GM12878 (cell line): Measurements from ENCODE around the gene LVRN. TPM values are rescaled to one million over a fixed set of nuclear protein-coding genes. Genes with fewer than 3 reads are reported as not detected.

Experiments
- ATAC-seq: fragments of 200-7000 bp; cut with Tn5 transposase; 3 replicates; pipeline ENCODE4 v1.9.1; 2020; ENCODE audit warnings: mild to moderate bottlenecking, moderate library complexity
- BruUV-seq: library from RNA; stranded (reverse); fragments of 400-500 nt; replicated peaks from 2 replicates; lab custom pipeline; 2021; lab: Mats Ljungman, UMichigan
- CTCF ChIA-PET: fragments of 300-600 bp; sonication (Branson Sonifier 250); formaldehyde crosslinking; extraction: SDS; loops from one replicate; lab custom pipeline; 2021; ENCODE audit warnings: inconsistent platforms; lab: Yijun Ruan, JAX
- POLR2A ChIA-PET: fragments of 350-600 bp; formaldehyde crosslinking; extraction: SDS; loops from one replicate; lab custom pipeline; 2021; ENCODE audit warnings: inconsistent platforms; lab: Charles Lee
- RAD21 ChIA-PET: fragments of 300-600 bp; sonication (Branson Sonifier 250); formaldehyde crosslinking; loops from one replicate; lab custom pipeline; 2023; ENCODE audit warnings: antibody characterized with exemption; ENCODE audit not compliant: unreplicated experiment; lab: Charles Lee
- SMC1A ChIA-PET: fragments of 300-600 bp; sonication (Branson Sonifier 250); formaldehyde crosslinking; loops from one replicate; lab custom pipeline; 2023; ENCODE audit not compliant: unreplicated experiment, uncharacterized antibody; lab: Charles Lee
- DNase-seq: peaks from one replicate; pipeline ENCODE4 v3.0.0-alpha.2; 2011; ENCODE audit warnings: low read depth, low spot score
- FAIRE-seq: peaks from 3 replicates; lab custom pipeline; 2011; peaks lifted over from hg19 to GRCh38; lab: Jason Lieb, UNC
- H2AFZ ChIP-seq: 2 replicates; pipeline ENCODE4 v1.6.0; 2011; ENCODE audit warnings: low read depth, low read length, control low read depth; ENCODE audit not compliant: control insufficient read depth
- H3K27ac ChIP-seq: 2 replicates; pipeline ENCODE4 v1.5.1; 2011; ENCODE audit warnings: control low read depth; ENCODE audit not compliant: control insufficient read depth, insufficient read depth
- H3K27me3 ChIP-seq, 2 experiments: replicated peaks in 1 of 2; 2 replicates each; pipeline versions ENCODE4 v1.6.0 to v1.6.1; 2011; ENCODE audit warnings: low read length in 1 of 2; ENCODE audit not compliant: control insufficient read depth in 2 of 2, insufficient read depth in 2 of 2
- H3K36me3 ChIP-seq, 2 experiments: 2 replicates each; pipeline ENCODE4 v1.5.1; 2011; ENCODE audit warnings: low read length in 1 of 2; ENCODE audit not compliant: control insufficient read depth in 2 of 2, insufficient read depth in 2 of 2
- H3K4me1 ChIP-seq: 2 replicates; pipeline ENCODE4 v1.6.1; 2011; ENCODE audit warnings: mild to moderate bottlenecking, low read length, moderate library complexity, mixed read lengths; ENCODE audit not compliant: control insufficient read depth, insufficient read depth
- H3K4me2 ChIP-seq: 2 replicates; pipeline ENCODE4 v1.6.0; 2011; ENCODE audit warnings: control low read depth; ENCODE audit not compliant: control insufficient read depth, insufficient read depth
- H3K4me3 ChIP-seq: fragments of 200-600 bp; sonication (generic); 2 replicates; pipeline ENCODE4 v1.5.1; 2016
- H3K79me2 ChIP-seq: 2 replicates; pipeline ENCODE4 v1.6.0; 2011; ENCODE audit warnings: low read length; ENCODE audit not compliant: control insufficient read depth, insufficient read depth
- H3K9ac ChIP-seq: 2 replicates; pipeline ENCODE4 v1.8.0; 2011; ENCODE audit warnings: low read length, control low read depth, mixed read lengths; ENCODE audit not compliant: control insufficient read depth, insufficient read depth
- H3K9me3 ChIP-seq: replicated peaks from 3 replicates; pipeline ENCODE4 v1.5.1; 2011; ENCODE audit warnings: mild to moderate bottlenecking, low read length; ENCODE audit not compliant: control insufficient read depth, insufficient read depth
- H4K20me1 ChIP-seq: 2 replicates; pipeline ENCODE4 v1.6.0; 2011; ENCODE audit not compliant: control insufficient read depth, insufficient read depth
- ATF7 ChIP-seq: fragments of 450-650 bp; IDR thresholded peaks from 2 replicates; pipeline ENCODE4 v1.6.1; 2016; ENCODE audit warnings: low read depth, mild to moderate bottlenecking
- CBFB ChIP-seq: IDR thresholded peaks from 2 replicates; pipeline ENCODE4 v1.6.1; 2016; ENCODE audit warnings: antibody characterized with exemption, low read depth
- CEBPZ ChIP-seq: fragments of 150-350 bp; IDR thresholded peaks from 2 replicates; pipeline ENCODE4 v1.6.1; 2016; ENCODE audit warnings: low read depth, low read length
- CUX1 ChIP-seq: IDR thresholded peaks from 2 replicates; pipeline ENCODE4 v1.6.1; 2012; ENCODE audit warnings: improper control_type of control experiment, low read depth, low read length; ENCODE audit not compliant: insufficient replicate concordance
- ETV6 ChIP-seq, 2 experiments: fragments of 450-650 bp in 1 of 2; IDR thresholded peaks in 1 of 2; conservative IDR thresholded peaks in 1 of 2; 2 replicates each; pipeline ENCODE4 v1.6.1; 2014; ENCODE audit warnings: antibody characterized with exemption in 1 of 2, borderline replicate concordance in 1 of 2, low read depth in 1 of 2, mild to moderate bottlenecking in 1 of 2, moderate library complexity in 1 of 2
- PML ChIP-seq: IDR thresholded peaks from 2 replicates; pipeline ENCODE4 v1.6.1; 2012; ENCODE audit warnings: low read length, inconsistent platforms
- YBX1 ChIP-seq: fragments of 450-650 bp; IDR thresholded peaks from 2 replicates; pipeline ENCODE4 v1.6.1; 2016; ENCODE audit warnings: antibody characterized with exemption
- in situ Hi-C: fragments of 300-500 bp; cut with MboI; formaldehyde crosslinking; loops from 9 replicates; pipeline ENCODE4 v1.14.3; 2018; ENCODE audit warnings: mixed read lengths
- intact Hi-C: fragments of 100-400 bp; cut with micrococcal nuclease; formaldehyde crosslinking; loops from one replicate; pipeline ENCODE4 v1.14.2; 2022; ENCODE audit not compliant: unreplicated experiment
- polyA plus RNA-seq, 11 experiments: library from polyadenylated mRNA; depleted of rRNA in 4 of 11; unstranded in 6 of 11; stranded (reverse) in 5 of 11; fragments of >200 nt; fragmentation: Nextera tagmentation in 4 of 11; fragmentation: Illumina TruSeq in 1 of 11; extraction: Ambion mirVana in 4 of 11; extraction: Trizol in 1 of 11; gene quantifications; 1 replicate in 1 of 11; 2 replicates in 10 of 11; pipeline versions ENCODE4 v1.2.1 to v1.2.3, GENCODE V29; 2011 to 2016; ENCODE audit warnings: inconsistent platforms in 2 of 11, missing spikeins in 2 of 11, low read depth in 1 of 11
- total RNA-seq, 4 experiments: library from RNA; depleted of rRNA in 3 of 4; stranded (reverse); fragments of >200 nt in 3 of 4; fragmentation: Illumina TruSeq in 1 of 4; extraction: Trizol in 1 of 4; gene quantifications; 2 replicates each; pipeline versions ENCODE4 v1.2.1 to v1.2.3, GENCODE V29; 2013 to 2021
- TF ChIP-seq, protein P1 (sequence below): fragments of 450-650 bp; IDR thresholded peaks from 2 replicates; pipeline ENCODE4 v1.6.1; 2016; ENCODE audit warnings: mild to moderate bottlenecking

LVRN gene
- total and polyA plus RNA-seq, 10 of the 15 experiments (the other 5 are each of a cell fraction or from before 2014, with no cell fraction given), result 0.04 to 0.87 (median 0.11) TPM; not detected in 4

GRCh38 chr5:116023619-116024018, 61.3 kb downstream of the LVRN start:
- intact Hi-C loops (no loop called here), in situ Hi-C loops (no loop called here)
- POLR2A ChIA-PET, result no interaction called here
- RAD21 ChIA-PET, result no interaction called here
- ATAC-seq, result no peak
- DNase-seq, result no peak
- Histone ChIP-seq H2AFZ (no peak overlapping the region), H3K9ac (no peak overlapping the region), H4K20me1 (no peaks in the 10 kb centered on the region), H3K4me1 (no peaks in the 10 kb centered on the region), H3K79me2 (no peaks in the 10 kb centered on the region), H3K27ac (no peak overlapping the region), H3K4me3 (no peak overlapping the region), H3K36me3 (no peaks in the 10 kb centered on the region), H3K27me3 (no peaks in the 10 kb centered on the region; a peak in 1 of 4 replicates), H3K9me3 (no peaks in the 10 kb centered on the region), H3K4me2 (no peak overlapping the region)
- no peak for FAIRE-seq
- SMC1A ChIA-PET, result no interaction called here
- BruUV-seq, result no TSS peak
- TF ChIP-seq, protein P1, sequence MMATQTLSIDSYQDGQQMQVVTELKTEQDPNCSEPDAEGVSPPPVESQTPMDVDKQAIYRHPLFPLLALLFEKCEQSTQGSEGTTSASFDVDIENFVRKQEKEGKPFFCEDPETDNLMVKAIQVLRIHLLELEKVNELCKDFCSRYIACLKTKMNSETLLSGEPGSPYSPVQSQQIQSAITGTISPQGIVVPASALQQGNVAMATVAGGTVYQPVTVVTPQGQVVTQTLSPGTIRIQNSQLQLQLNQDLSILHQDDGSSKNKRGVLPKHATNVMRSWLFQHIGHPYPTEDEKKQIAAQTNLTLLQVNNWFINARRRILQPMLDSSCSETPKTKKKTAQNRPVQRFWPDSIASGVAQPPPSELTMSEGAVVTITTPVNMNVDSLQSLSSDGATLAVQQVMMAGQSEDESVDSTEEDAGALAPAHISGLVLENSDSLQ, result no peak
- TF ChIP-seq YBX1 (no peak), CBFB (no peak), ATF7 (no peak), CUX1 (no peak), PML (no peak), ETV6 (conservative IDR thresholded peaks at IDR 0.05 in 1 of 2, IDR thresholded peaks at IDR 0.05 in 1 of 2; ENCODE audit: borderline replicate concordance in 1 of 2, low read depth in 1 of 2) (no peak), CEBPZ (no peak)
- CTCF ChIA-PET, result no interaction called here
